ENCODE data around the gene NTM.

- TF ChIP-seq POLR2AphosphoS5 (IDR thresholded peaks at IDR 0.05; ENCODE audit: low read depth, low read length) (no peak), POLR2A (IDR thresholded peaks at IDR 0.05; ENCODE audit: low read depth, low read length) (no peak), SPI1 (IDR thresholded peaks at IDR 0.05; ENCODE audit: low read depth, low read length) (no peak), TAF1 (IDR thresholded peaks at IDR 0.05; ENCODE audit: low read depth, low read length) (no peak), POU2F2 (IDR thresholded peaks at IDR 0.05; ENCODE audit: low read depth, low read length) (no peak)
These were observed 583.7 kb downstream of the NTM start for GRCh38 chr11:131954146-131954545.

All from GM12891 (cell line).